ENCODE data around the gene WIZ. TPM values are rescaled to one million over a fixed set of nuclear protein-coding genes. Genes with fewer than 3 reads are reported as not detected.

Gene WIZ
- total and polyA plus RNA-seq, 2 experiments from 2014 or later: 40.3 to 82.7 TPM

DNA sequence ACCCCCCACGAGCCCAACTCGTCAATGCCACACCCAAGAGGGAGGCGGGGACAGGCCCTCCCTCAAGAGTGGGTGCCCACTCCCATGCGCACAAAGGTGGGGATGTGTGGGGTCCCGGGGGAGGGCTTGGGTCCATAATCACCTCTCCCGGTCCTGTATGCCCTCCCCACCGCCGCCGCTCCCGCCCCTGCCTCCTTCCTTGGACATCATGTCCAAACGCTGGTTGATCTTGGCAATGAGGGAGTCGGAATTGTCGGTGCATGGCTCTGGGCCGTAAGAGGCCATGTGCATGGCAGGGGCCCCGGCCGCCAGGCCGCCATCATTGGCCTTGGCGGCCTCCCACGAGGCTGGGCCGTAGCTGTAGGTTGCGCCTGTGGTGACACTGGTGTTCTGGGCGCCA, 76.1 kb downstream of the WIZ start:
- no peak for TF ChIP-seq CTCF (IDR thresholded peaks at IDR 0.05; ENCODE audit: low read depth, low read length)
- H3K27ac ChIP-seq: no peak overlapping the region
- H3K36me3 ChIP-seq: peaks cover 31% of the 10 kb centered on the region
- no peak overlapping the region for H3K4me3 ChIP-seq
- H3K4me1 ChIP-seq (ENCODE audit: low read depth): peaks cover 4% of the 10 kb centered on the region
- H3K9me3 ChIP-seq (ENCODE audit: low read depth): no peaks in the 10 kb centered on the region
- no peaks in the 10 kb centered on the region for H3K27me3 ChIP-seq
- no peak for DNase-seq (ENCODE audit: low read depth in 1 of 2, low spot score in 1 of 2)

- Histone ChIP-seq H3K4me1 (ENCODE audit: low read depth) (peaks cover 2% of the 10 kb centered on the region), H3K27ac (no peak overlapping the region), H3K36me3 (peaks cover 37% of the 10 kb centered on the region), H3K4me3 (no peak overlapping the region), H3K27me3 (no peaks in the 10 kb centered on the region), H3K9me3 (ENCODE audit: low read depth) (no peaks in the 10 kb centered on the region)
- DNase-seq (ENCODE audit: low read depth in 1 of 2, low spot score in 1 of 2): no peak
- no peak for TF ChIP-seq CTCF (IDR thresholded peaks at IDR 0.05; ENCODE audit: low read depth, low read length)
These were observed 76.9 kb downstream of the WIZ start for GRCh38 chr19:15372891-15373301.

DNA sequence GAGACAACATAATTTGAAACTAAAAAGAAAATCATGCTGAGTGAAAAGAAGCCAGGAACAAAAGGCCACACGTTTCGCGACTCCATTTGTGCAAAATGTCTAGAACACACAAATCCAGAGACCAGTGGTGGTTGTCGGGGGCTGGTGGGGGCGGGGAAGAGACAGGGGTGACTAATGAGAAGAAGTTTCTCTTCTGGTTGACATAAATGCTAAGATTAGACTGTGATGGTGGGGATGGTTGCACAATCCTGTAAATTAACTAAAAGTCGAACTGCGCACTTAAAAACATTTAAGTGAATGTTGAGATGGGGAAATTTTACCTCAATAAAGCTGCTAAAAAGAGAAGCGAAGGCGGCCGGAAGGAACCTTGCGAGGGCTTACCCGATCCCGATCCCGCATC, 77.3 kb downstream of the WIZ start:
- H3K36me3 ChIP-seq: peaks cover 41% of the 10 kb centered on the region
- H3K27me3 ChIP-seq: no peaks in the 10 kb centered on the region
- no peaks in the 10 kb centered on the region for H3K9me3 ChIP-seq (ENCODE audit: low read depth)
- H3K27ac ChIP-seq: no peak overlapping the region
- H3K4me3 ChIP-seq: no peak overlapping the region
- no peak for DNase-seq (ENCODE audit: low read depth in 1 of 2, low spot score in 1 of 2)
- no peak for TF ChIP-seq CTCF (IDR thresholded peaks at IDR 0.05; ENCODE audit: low read depth, low read length)
- no peaks in the 10 kb centered on the region for H3K4me1 ChIP-seq (ENCODE audit: low read depth)

DNA sequence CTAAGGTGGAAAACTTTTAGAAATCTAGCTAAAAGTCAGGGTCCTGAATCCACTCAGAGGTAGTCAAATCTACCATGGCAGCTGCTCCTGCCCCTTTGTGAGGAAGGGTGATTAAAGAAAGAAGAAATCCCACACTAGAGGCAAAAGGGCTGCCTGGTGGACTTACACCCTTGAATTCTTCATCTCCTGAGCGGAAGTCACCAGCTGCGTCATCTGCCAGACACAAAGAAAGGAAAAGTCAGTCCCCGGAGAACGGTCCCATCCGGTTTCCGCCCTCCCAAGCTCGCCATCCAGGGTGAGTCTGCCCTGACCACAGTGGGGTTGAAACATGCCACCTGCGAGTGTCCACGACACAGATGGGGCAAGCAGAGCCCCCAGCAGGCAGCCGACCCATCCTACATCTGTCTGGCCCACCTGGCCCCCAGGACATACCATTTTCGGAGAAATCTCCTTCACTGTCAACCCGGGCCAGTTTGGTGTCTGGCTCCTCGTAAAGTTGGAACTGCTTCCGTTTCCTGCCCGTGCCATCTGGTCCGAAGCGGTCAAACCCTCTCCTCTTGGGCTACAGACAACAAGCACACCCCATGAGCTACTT, 77.9 kb downstream of the WIZ start:
- H3K4me3 ChIP-seq: no peak overlapping the region
- H3K27me3 ChIP-seq: no peaks in the 10 kb centered on the region
- TF ChIP-seq CTCF (IDR thresholded peaks at IDR 0.05; ENCODE audit: low read depth, low read length): no peak
- no peaks in the 10 kb centered on the region for H3K4me1 ChIP-seq (ENCODE audit: low read depth)
- H3K36me3 ChIP-seq: peaks cover 42% of the 10 kb centered on the region
- no peak for DNase-seq (ENCODE audit: low read depth in 1 of 2, low spot score in 1 of 2)
- no peak overlapping the region for H3K27ac ChIP-seq
- H3K9me3 ChIP-seq (ENCODE audit: low read depth): no peaks in the 10 kb centered on the region

DNA sequence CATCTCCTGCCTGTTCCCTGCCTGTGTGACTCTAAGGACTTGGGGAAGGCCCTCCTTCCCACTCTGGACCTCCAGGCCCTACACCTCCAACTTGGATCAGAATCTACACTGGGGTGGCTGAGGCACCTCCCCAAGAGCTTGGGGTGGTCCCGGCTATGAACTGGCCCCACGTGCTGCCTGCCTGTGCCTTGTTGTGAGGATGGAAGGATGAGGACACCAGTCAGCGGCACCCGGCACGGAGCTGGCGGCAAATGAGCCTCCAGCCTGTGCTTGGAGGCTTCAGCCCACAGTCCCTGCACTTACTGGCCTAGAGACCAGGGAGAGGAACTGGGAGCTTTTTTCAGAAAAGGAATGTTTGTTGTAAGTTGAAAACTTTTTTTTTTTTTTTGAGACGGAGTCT, 78.6 kb downstream of the WIZ start:
- Histone ChIP-seq H3K27ac (no peak overlapping the region), H3K27me3 (no peaks in the 10 kb centered on the region), H3K36me3 (peaks cover 42% of the 10 kb centered on the region), H3K9me3 (ENCODE audit: low read depth) (no peaks in the 10 kb centered on the region), H3K4me3 (no peak overlapping the region), H3K4me1 (ENCODE audit: low read depth) (no peaks in the 10 kb centered on the region)
- no peak for TF ChIP-seq CTCF (IDR thresholded peaks at IDR 0.05; ENCODE audit: low read depth, low read length)
- no peak for DNase-seq (ENCODE audit: low read depth in 1 of 2, low spot score in 1 of 2)

Other genes starting within 250 kb of the WIZ start
- gene NOTCH3, start 249.0 kb downstream of the WIZ start, total RNA-seq: 27.2 and 40.4 TPM in 2 replicates
- gene NOTCH3, start 249.0 kb downstream of the WIZ start, polyA plus RNA-seq: 19.9 and 28.5 TPM in 2 replicates
- 0.70 and 1.9 TPM in 2 replicates for gene EPHX3, start 217.5 kb downstream of the WIZ start, total RNA-seq
- gene EPHX3, start 217.5 kb downstream of the WIZ start, polyA plus RNA-seq: 4.0 and 4.6 TPM in 2 replicates
- gene BRD4, start 117.4 kb downstream of the WIZ start, total RNA-seq: 25.9 and 42.5 TPM in 2 replicates
- gene BRD4, start 117.4 kb downstream of the WIZ start, polyA plus RNA-seq: 86.1 and 109 TPM in 2 replicates
- 16.3 and 34.5 TPM in 2 replicates for gene AKAP8, start 70.2 kb downstream of the WIZ start, total RNA-seq
- gene AKAP8, start 70.2 kb downstream of the WIZ start, polyA plus RNA-seq: 17.8 and 24.1 TPM in 2 replicates
- gene AKAP8L, start 31.0 kb downstream of the WIZ start, total RNA-seq: 207 and 410 TPM in 2 replicates
- gene AKAP8L, start 31.0 kb downstream of the WIZ start, polyA plus RNA-seq: 235 and 328 TPM in 2 replicates
- 0.14 TPM in 1 of 2 replicates, not detected in the other for gene RASAL3, start 14.6 kb upstream of the WIZ start, total RNA-seq
- gene RASAL3, start 14.6 kb upstream of the WIZ start, polyA plus RNA-seq: 0.46 TPM in 1 of 2 replicates, not detected in the other
- gene PGLYRP2, start 29.5 kb upstream of the WIZ start, total RNA-seq: not detected in 2 replicates
- gene PGLYRP2, start 29.5 kb upstream of the WIZ start, polyA plus RNA-seq: not detected in 2 replicates
- not detected in 2 replicates for gene CYP4F22, start 58.6 kb upstream of the WIZ start, total RNA-seq
- gene CYP4F22, start 58.6 kb upstream of the WIZ start, polyA plus RNA-seq: not detected in 2 replicates
- gene CYP4F8, start 165.3 kb upstream of the WIZ start, total RNA-seq: not detected in 2 replicates
- gene CYP4F8, start 165.3 kb upstream of the WIZ start, polyA plus RNA-seq: not detected in 2 replicates
- not detected in 2 replicates for gene CYP4F3, start 190.9 kb upstream of the WIZ start, total RNA-seq
- not detected in 2 replicates for gene CYP4F3, start 190.9 kb upstream of the WIZ start, polyA plus RNA-seq
- gene CYP4F12, start 223.1 kb upstream of the WIZ start, total RNA-seq: not detected in 2 replicates
- not detected in 2 replicates for gene CYP4F12, start 223.1 kb upstream of the WIZ start, polyA plus RNA-seq

Data from cardiac muscle cell (in vitro differentiated cells and primary cell).